GM19240 (cell line): Measurements from ENCODE around the gene CWC15.
"Not testable (repeated sequence)": the region's sequence is repeated elsewhere in the genome, so short reads cannot be mapped to it uniquely, and the experiment has no call there.

Experiments
- DNase-seq: peaks from one replicate; pipeline ENCODE4 v3.0.0; 2011; ENCODE audit warnings: low spot score; ENCODE audit not compliant: insufficient read length

CWC15 gene

GRCh38 chr11:94922321-94923003, 50.9 kb downstream of the CWC15 start:
- DNase-seq = no peak

GRCh38 chr11:94920311-94920710, 53.0 kb downstream of the CWC15 start:
- no peak for DNase-seq

- DNase-seq = not testable (repeated sequence)
Measured at GRCh38 chr11:94913718-94914394, 59.5 kb downstream of the CWC15 start.

GRCh38 chr11:94912806-94913205, 60.5 kb downstream of the CWC15 start:
- DNase-seq = no peak
